ENCODE measurements around the gene CDKN2B-AS1.

Gene CDKN2B-AS1

GRCh38 chr9:22165144-22165543 is 170.6 kb downstream of the CDKN2B-AS1 start:
- DNase-seq: no peak

GRCh38 chr9:22169243-22169642 is 174.7 kb downstream of the CDKN2B-AS1 start:
- DNase-seq: no peak

- DNase-seq: no peak
Observed at GRCh38 chr9:22169727-22170503, 175.3 kb downstream of the CDKN2B-AS1 start.

Measured in activated gamma-delta T cell (primary cell).